HG03025 (cell line): ENCODE data around the gene CNGB1.
"Not testable (repeated sequence)": the region's sequence is repeated elsewhere in the genome, so short reads cannot be mapped to it uniquely, and the experiment has no call there.

ENCODE experiments used
- ATAC-seq: cut with Tn5 transposase; IDR thresholded peaks from one replicate; pipeline ENCODE4 v1.9.1; 2021; ENCODE audit warnings: mild to moderate bottlenecking, moderate library complexity; ENCODE audit not compliant: unreplicated experiment, low FRiP score

The CNGB1 gene

DNA sequence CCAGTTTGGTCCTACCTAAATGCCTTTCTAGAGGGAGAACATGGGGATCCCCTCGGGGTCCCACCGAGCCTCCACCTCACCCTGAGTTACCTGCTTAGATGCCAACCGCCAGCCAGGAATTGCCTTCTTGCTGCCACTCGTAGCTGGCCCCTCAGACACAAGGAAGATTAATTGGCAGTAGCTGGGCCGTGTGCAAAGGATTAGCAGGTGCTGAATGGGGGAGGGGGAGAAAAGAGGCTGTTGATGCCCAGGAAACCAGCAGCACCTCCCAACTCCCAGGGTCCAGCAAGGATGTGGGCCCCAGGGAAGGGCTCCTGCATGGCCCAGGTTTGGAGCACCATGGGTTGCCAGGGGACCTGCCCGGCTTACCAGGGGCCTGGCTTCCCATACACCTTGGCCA is at the start of gene CNGB1:
Gene CNGB1 (minus strand): TSS at position 159 of the 400 bp plus-strand sequence. CDS start 3,842 bp downstream, outside the sequence.
- ATAC-seq: no peak

DNA sequence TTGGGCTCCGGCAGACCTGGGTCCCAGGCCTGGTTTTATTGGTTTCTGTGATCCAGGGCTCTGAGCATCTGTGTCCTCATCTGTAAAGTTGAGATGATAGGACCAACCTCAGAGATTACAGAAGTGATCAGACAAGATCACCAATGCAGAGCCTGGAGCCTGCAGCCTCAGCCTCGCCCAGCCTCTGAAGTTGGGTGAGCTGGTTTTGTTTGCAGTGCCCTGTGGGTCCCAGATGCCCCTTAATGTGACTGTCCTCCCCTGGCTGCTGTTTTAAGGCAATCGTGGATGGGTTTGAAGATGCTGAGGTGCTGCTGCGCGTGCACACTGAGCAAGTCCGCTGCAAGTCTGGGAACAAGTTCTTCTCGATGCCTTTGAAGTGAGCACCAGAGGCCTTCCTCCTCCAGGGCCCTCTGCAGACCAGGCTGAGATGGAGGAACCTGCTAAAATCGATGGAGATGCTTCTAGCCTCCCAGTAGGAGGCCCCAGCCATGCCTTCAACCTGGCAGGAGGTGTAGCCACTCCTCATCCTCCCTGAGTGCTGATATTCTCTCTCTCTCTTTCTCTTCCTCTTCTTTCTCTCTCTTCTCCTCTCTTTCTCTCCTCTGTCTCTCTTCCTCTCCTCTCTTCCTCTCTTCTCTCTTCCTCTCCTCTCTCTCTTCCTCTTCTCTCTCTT is 49.1 kb upstream of the CNGB1 start:
- ATAC-seq: no peak

DNA sequence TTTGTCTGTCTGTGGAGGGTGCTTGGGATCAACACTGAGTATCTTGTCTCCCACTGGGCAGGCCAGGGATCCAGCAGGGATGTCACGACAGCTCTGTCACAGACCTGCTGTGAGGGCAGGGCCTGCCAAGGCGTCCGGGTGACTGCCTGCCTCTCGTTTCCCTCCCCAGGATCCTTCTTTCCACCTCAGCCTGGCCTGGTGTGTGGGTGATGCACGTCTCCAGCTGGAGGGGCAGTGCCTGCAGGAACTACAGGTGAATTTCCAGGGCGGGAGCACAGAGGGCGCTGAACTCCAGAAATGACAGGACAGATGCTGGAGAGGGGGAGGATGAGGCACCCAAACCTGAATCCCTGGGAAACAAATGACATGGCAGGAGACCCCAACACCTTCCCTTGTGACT is 47.9 kb upstream of the CNGB1 start:
- no peak for ATAC-seq

DNA sequence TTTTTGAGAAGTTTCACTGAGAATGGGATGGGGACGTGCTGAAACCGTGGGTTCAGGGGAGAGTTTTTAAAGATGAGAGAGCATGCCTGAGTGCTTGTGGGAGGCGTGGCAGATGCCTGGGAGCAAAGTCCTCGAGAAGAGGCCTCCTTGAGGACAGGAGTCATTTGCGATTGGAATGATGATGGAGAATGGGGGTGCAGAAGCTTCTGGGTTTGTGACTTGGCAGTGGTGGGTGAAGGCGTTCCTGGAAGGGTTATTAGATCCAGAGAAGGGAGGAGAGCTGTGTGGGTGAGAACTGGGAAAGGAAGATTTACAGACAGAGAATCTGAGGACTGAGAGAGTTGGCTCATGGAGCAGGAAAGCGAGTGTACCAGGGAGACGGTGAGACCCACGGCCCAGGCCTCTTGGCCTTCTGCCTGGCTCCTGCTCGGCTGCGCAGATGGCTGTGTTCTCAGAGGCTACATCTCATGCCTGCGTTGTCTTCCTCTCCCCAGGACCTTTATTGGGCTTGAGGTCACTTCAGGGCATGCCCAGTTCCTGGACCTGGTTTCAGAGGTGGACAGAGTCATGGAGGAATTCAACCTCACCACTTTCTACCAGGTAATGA is 46.0 kb upstream of the CNGB1 start:
- ATAC-seq: no peak

DNA sequence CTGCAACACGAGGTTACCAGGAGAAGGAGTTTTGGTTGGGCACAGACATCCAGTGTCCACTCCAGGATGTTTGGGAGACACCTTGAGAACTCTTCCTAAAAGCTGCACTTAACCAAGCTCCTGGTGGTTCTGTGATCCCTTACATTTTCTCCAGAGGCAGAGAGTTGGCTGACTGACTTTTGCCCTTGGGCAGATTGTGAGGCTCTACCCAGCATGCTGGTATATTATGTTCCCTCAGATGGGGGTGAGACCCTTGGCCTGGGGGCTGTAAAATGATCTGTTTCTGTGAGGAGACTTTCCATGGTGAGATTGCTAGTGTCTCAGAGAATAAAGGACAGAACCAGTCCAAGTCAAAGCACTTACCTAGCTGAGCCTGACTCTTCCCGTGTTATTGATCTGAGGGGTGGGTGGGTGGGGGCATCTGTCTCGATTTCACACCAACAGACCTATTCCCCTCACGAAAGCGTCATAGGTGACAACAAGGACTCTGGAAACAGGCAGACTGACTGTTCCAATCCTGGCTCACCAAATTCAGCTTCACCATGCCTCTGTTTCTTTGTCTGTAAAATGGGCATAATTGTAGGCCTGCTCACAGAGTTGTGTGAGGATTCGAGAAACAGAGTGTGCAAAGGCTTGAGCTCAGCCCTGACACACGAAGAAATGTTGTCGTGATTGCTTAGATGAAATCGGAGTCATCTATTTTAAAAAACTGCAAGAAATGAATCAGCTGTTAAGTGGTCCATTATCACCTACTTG is 42.5 kb upstream of the CNGB1 start:
- no peak for ATAC-seq

DNA sequence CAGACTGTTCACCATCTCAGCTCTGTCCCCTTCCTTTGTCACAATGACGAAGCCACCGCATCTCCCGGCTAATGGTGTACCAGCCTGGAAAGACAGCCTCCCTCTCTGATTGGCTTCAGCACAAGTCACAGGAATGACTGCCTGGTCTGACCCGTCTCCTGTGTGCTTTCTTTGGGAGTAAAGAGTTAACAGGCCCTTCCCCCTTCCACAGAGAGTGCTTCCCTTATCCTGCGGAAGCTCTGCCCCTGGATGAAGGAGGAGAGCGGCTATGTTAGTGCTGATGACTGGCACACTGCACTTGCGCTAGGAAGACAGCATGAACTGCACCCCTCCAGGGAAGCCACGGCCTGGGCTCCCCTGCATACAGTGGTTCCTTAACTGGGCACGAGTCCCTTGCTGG is 41.6 kb upstream of the CNGB1 start:
- ATAC-seq: no peak

DNA sequence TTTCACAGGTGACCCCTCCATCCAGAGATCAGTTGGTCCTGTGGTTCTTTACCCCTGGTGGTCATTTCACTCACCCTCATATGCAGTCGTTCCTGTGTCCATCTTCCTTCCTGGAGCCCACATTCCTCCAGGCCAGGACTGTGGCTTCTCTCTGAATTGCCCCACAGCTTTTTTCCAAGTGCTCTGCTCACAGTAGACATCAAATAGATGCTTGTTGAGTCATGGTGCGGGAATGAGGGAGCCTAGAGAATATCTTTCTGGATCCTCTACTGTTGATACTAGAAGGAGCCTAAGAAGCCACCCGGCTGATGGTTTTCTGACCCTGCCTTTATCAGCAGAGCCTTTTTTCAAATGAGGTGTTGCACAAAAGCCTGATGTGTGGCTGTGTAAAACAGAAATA is 40.7 kb upstream of the CNGB1 start:
- ATAC-seq: no peak

DNA sequence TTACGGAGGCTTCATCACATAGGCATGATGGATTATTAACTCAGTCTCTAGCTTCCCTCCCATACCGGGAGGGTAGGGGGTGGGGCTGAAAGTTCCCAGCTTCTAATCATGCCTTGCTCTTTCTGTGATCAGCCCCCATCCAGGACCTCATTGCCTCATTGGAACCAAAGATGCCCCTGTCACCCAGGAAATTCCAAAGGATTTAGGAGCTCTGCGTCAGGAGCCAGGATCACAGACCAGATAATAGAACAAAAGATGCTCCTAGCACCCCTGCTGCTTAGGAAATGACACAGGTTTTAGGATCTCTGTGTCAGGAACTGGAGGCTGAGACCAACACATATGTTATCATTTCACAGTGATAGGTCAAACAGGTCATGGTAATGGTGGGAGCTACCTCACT is 40.0 kb upstream of the CNGB1 start:
- no peak for ATAC-seq

DNA sequence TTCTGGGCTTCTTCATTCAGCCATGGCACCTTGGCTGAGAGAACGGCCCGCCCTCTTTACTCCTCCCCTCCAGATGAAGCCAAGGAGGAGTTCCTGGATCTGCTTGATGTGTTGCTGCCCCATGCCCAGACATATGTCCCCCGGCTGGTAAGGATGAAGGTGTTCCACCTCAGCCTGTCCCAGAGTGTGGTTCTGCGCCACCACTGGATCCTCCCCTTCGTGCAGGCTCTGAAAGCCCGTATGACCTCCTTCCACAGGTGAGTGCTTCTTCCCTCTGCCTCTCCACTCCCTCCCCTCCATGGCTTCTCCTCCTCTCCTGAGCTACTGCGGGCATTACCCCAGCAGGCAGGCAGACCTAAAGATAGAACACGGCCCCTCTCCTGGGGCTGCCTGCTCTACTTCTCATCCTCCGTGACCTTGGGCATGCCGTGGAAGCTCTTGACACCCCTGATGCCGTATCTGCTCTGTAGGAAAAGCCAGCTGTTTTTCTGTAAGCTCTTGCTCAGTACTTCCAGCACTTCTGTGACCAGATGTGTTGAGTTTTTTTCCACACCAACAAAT is 39.0 kb upstream of the CNGB1 start:
- no peak for ATAC-seq

DNA sequence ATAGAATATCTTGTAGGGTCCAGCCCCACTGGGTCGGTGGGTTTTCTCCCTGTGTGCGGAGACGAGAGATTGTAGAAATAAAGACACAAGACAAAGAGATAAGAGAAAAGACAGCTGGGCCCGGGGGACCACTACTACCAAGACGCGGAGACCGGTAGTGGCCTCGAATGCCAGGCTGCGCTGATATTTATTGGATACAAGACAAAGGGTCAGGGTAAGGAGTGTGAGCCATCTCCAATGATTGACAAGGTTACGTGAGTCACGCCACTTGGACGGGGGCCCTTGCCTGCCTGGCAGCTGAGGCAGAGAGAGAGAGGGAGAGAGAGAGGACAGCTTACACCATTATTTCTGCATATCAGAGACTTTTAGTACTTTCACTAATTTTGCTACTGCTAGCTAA is 33.8 kb upstream of the CNGB1 start:
- ATAC-seq: not testable (repeated sequence)

DNA sequence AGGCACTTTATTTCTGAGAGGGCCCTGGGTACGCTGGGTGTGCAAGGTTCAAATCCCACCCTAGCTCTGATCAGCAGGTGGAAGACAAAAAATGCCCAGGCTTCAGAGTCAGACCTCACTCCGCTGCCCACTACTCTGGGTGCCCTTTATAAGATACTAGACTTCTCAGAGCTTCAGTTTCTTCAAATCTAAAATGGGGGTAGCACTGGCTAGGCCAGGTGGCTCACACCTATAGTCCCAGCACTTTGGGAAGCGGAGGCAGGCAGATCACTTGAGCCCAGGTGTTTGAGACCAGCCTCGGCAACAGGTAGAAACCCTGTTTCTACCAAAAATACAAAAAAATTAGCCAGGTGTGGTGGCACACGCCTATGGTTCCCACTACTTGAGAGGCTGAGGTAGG is 32.0 kb upstream of the CNGB1 start:
- no peak for ATAC-seq

DNA sequence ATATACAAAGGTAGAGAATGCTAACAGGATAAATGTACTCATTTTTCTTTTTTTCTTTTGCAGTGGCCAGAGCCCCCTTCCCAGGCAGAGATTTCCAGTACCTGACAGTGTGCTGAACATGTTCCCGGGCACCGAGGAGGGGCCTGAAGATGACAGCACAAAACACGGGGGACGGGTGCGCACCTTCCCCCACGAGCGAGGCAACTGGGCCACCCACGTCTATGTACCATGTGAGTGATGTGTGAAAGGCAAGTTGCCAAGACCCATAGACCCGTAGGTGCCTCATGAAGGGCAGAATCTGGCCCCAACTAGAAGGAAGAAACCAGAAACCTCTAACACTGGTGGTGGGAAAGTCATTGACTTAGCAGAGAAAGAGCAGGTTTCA is 31.5 kb upstream of the CNGB1 start:
- ATAC-seq: no peak

DNA sequence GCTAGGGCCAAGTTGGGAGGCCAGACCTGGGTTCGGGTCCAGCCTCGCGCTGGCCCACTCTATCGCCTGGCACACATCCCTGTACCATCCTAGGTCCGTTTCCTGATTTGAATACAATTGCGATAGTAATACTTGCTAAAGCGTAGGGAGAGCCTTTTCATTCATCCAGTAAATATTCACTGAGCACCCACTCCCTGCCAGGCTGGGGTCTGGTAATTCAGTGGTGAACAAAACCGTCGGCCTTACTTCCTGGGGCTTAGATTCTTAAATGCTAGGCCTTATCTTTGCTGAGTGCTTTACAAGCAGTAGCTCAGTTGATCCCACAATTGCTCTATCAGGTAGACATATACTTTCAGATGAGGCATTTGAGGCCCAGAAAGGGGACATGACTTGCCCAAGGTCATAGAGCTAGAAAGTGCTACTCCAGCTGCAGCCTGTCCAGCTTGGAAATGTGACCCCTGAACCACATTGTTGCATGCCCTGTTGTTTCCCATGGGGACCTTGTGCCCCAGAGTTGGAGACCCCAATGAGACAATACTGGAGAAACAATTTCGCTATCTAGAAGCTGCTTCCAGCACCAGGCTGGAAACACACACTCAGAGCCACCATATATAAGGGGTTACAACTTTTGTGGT is 31.0 kb upstream of the CNGB1 start:
- ATAC-seq: no peak

DNA sequence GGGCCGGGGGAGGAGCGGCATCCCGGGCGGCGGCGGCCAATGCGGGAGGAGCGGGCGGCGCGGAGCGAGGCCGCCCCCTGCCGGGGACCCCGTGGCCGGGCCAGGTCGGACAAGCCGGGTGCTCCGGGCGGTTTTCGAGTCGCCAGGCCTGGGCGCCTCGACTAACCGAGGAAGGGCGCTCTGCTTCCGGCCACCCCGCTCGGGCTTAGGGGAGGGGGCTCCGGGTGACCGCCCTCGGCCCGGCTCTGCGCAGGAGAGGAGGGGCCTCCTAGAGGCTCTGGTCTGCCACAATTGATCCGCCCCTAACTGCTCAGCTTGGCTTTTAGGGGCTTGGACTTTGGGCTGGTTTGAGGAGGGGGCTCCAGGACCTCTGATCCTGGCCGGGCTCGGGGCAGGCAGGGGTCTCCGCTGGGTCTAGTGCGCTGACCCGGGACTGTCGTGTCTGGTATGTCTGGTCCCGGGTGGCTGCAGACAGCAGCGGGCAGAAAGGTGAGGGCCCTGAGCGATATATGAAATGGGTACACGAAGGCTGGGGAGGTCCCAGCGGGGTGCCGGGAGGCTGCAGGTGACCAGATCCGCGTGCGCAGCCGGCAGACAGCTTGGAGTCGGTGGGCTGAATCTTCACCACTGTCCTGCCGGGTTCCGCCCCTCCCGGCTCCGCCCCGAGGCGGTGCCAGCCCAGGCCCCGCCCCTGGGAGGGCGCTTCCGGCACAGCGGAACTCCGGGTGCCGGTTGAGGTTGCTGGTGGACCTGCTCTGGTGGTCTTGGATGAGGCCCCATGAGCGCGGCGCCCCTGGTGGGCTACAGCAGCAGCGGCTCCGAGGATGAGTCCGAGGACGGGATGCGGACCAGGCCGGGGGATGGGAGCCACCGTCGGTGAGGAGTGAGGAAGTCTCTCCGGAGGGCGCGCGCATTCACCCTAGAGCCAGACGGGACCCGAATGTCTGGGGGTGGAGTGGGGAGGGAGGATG is 30.1 kb upstream of the CNGB1 start, which contains the start of gene USB1:
Gene USB1 (plus strand): TSS at position 702 of the 971 bp plus-strand sequence. CDS start 77 bp downstream, at position 779.
- ATAC-seq: peak; percentile 67

DNA sequence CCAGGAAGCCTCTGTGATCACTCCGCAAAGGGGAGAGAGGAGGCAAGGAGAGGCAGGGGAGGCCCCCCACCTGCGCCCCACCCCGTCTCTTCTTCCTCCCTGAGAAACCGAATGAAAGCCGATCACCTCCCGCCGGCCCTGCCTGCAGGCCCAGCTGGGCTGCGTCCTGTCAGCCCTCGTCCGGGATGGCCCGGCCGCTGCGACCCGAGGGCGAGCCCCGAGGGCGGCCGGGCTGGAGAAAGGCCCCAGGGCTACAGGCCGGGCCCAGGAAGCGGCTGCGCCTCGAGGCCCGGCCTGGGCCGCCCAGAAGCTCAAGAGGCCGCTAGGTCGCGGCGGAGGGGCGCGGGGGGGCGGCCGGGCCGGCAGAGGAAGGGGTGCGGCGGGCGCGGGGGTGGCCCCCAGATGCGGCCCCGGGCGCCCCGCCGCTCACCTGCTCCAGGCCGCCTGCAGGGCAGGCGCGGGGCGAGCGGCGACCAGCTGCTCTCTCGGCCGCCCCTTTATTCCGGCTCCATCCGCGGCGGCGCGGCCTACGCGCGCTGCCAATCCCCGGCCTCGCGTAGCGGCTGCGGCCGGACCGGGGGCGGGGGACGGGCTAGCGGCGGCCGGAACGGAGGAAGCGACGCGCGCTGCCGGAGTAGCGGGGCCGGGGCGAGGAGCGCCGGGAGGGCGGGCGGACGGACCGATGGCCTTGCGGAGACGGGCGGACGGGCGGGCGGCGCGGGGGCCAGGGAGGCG is 29.2 kb upstream of the CNGB1 start, which contains the start of gene ZNF319:
Gene ZNF319 (minus strand): TSS at position 702 of the 735 bp plus-strand sequence. CDS start 2,407 bp downstream, outside the sequence.
- peak; percentile 21 for ATAC-seq

DNA sequence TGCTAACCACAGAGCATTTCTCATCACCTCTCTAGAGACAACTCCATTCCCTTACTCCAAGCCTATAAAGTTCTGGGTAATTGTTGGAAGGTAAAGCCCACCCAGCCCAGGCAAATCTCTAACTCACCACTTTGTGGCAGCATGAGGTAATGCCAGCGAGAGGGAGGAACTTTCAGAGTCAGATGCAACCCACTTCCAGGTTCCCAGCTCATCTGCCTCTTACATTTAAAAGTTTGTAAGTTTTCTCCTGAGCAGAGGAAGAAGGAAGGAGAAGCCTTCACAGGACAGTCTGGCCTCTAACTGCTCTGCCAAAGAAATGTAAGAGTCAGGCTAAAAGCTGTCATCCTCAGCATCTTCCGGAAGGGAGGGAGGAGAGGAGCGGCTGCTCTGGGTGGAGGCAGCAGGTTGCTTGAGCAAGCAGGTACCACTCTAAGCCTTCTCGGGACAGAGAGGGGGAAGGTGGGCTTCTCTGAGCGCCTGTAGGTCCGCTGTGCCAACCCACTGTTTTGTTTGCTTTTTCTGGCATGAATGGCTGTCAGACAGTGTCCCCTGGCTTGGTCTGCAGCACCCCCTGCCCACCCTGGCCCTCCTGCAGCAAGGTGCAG is 28.5 kb upstream of the CNGB1 start:
- no peak for ATAC-seq

DNA sequence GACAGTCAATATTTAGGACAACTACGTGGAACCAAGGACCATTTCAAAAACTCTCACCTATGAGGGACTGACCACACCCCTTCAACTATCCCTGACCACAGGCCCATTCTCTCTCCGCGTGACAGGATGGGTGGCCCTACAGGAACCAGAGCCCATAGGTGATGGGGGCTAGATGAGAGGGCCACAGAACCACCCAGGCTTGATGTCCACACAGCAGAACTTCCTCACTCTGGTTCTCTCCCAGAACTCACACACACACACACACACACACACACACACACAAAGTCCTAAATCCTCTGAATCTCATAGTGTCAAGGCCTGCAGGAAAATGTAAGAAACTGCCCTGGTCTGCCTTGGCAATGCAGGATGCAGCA is 28.1 kb upstream of the CNGB1 start:
- no peak for ATAC-seq

DNA sequence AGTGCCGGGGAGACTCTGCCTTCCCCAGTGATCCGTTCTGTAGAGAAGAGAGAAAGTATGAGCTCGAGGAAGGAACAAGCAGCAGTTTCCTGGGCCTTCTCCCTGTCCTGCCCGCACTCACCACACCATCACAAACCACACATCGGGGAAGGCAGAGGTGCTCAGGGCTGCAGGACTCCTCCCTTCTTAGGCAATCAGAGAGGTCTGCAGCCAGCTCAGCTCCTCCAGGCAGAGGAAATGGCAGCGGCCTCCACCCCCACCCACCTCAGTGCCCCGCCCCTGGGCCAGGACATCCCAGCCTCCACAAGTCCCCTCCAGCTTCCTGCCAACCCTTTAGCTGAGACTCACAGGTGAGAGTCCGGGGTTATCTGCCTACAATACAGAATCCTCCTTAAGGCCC is 27.6 kb upstream of the CNGB1 start:
- no peak for ATAC-seq
